DMS153 (cell line): ENCODE data around the gene ASXL2.
A peak's percentile ranks its signal among the peaks of the same experiment; 100 is the strongest.
"Not testable (repeated sequence)": the region's sequence is repeated elsewhere in the genome, so short reads cannot be mapped to it uniquely, and the experiment has no call there.

Experiments
- DNase-seq: peaks from one replicate; lab custom pipeline; 2025; lab: John Stamatoyannopoulos, UW

The ASXL2 gene

GRCh38 chr2:25891672-25892071 is 13.4 kb upstream of the ASXL2 start:
- no peak for DNase-seq

GRCh38 chr2:25887624-25888242 is 9.4 kb upstream of the ASXL2 start:
- DNase-seq, result no peak

GRCh38 chr2:25885933-25886332 is 7.6 kb upstream of the ASXL2 start:
- DNase-seq, result no peak

DNA sequence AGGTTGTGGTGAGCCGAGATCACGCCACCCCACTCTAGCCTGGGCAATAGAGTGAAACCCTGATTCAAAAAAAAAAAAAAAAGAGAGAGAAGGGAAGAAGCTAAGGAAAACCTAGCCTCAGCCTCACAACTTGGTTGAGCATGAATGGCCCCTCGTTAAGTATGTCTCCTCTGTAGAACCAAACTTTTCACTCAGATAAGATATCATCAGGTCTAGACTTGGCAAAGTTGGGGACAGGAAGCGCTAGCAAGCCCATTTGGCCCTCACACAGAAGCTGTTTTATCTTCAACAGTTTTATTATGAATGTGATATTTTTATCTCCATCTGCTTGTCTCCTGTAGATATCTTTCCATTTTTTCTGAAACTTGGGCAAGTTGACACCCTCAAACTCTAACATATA is 3.5 kb upstream of the ASXL2 start:
- no peak for DNase-seq

GRCh38 chr2:25879133-25879730 is 945 bp upstream of the ASXL2 start:
- DNase-seq, result no peak

- DNase-seq, result peak; percentile 47
Observed at GRCh38 chr2:25877431-25878360, 591 bp downstream of the ASXL2 start.

DNA sequence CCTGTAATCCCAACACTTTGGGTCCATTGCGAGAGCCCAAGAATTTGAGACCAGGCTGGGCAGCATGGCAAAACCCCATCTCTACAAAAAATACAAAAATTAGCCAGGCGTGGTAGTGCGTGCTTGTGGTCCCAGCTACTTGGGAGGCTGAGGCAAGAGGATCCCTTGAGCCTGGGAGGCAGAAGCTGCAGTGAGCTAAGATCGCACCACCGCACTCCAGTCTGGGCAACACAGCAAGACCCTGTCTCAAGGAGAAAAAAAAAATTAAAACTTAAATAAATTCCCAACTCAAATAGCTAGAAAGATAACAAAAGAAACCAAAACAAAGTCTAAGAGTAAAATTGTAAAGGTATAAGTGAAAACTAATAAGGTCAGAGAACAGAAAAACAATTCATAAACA is 6.2 kb downstream of the ASXL2 start:
- no peak for DNase-seq

GRCh38 chr2:25867396-25868003 is 10.8 kb downstream of the ASXL2 start:
- DNase-seq, result no peak

DNA sequence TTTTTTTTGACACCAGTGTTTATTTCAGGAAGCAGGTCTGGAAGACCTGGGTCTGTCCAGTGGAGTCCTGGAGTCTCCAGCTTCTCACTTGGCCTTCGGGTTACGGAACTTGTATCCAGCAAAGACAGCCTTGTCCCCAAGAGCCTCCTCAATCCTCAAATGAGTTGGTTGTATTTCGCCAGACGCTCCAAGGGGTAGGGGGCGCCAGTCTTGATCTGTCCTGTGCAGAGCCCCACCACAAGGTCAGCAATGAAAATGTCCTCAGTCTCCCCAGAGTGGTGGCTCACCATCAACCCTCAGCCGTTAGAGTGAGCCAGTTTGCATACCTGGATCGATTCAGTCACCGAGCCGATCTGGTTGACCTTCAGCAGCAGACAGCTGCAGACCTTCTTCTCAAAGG is 21.9 kb downstream of the ASXL2 start:
- DNase-seq, result no peak

- DNase-seq, result no peak
Observed at GRCh38 chr2:25855065-25855464, 23.2 kb downstream of the ASXL2 start.

- DNase-seq, result no peak
Observed at GRCh38 chr2:25854613-25855012, 23.7 kb downstream of the ASXL2 start.

DNA sequence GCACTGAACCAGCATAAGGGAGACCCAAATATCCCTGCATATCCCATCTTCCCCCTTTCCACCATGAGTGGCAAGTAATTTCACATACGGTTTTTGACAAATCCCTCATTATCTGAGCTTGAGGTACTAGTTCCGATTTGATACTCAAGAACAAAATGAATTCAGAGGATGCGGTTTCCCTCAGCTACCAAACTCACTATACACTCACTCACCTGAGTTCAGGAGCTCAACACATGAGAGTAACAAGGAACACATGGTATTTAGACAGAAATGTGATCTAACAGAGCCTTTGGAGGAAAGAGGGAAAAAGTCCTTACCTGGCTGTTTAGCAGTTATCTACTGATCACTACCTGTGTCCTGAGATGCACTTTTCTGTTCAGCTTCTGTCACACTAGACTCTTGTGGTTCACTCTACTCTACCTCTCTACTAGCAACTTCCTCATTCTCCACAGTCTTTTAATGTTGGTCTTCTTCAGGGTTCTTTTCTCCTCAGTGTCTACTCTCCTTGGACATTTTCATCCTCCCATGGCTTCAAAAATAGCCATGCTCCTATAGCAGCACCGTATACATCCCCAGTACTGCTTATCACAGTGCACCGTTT is 25.1 kb downstream of the ASXL2 start:
- DNase-seq, result no peak

- DNase-seq, result no peak
Observed at GRCh38 chr2:25851740-25852503, 26.4 kb downstream of the ASXL2 start.

- not testable (repeated sequence) for DNase-seq
Observed at GRCh38 chr2:25850400-25850799, 27.9 kb downstream of the ASXL2 start.

GRCh38 chr2:25849350-25849749 is 28.9 kb downstream of the ASXL2 start:
- DNase-seq, result not testable (repeated sequence)

- DNase-seq, result no peak
Observed at GRCh38 chr2:25845843-25846505, 32.3 kb downstream of the ASXL2 start.

- DNase-seq, result no peak
Observed at GRCh38 chr2:25844089-25844488, 34.2 kb downstream of the ASXL2 start.

- DNase-seq, result no peak
Observed at GRCh38 chr2:25842155-25842554, 36.1 kb downstream of the ASXL2 start.

DNA sequence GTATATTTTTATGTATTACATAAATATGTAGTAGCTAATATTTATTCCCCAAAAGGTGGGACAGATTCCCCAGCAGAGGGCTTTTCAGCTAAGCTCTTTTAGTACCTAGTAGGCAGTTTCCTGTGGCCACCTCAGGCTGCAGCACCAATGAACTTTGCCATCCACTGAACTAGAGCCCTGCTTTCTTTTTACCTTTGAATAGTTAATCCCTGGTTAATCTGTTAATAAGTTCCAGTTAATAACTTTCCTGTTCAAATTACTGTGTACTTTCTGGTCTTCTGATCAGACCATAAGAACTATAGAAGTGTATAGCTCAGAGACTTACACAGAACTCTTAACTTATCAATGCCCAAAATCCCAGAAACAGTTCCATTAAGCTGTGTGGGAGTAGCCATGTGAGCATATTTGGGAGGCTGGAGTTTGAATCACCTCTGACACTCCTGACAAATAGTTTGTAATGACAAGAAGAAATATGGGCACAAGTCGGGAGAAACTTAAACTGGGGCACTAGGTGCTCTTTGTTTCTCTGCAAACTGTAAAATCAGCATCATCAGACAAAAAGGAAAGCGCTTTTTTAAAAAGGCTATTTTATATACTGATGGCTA is 40.0 kb downstream of the ASXL2 start:
- no peak for DNase-seq

DNA sequence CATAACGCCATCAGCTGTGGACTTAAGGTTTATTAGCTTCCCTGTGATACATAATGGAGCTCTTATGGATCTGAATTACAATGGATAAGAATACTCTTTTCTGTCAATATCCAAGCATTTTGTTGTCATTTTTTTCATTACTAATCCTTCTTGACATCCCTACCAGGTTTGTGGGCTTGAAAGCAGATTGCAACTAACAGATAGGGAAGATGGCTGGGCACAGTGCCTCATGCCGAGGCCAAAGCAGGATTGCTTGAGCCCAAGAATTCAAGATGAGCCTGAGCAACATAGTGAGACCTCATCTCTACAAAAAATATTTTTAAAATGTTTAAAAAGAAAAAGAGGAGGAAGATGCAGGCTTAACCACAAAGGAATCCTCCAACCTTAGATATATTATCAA is 42.4 kb downstream of the ASXL2 start:
- no peak for DNase-seq
